ENCODE results near the gene PRRC1. TPM values are rescaled to one million over a fixed set of nuclear protein-coding genes. Genes with fewer than 3 reads are reported as not detected.

PRRC1 gene
- polyA plus RNA-seq, 1 of the 3 experiments (the other 2 are of a cell fraction): 26.6 TPM

GRCh38 chr5:127596501-127596900 is 79.1 kb downstream of the PRRC1 start (continued):
- TF ChIP-seq MAX (IDR thresholded peaks at IDR 0.05; ENCODE audit: low read depth): no peak
- TF ChIP-seq CHD2 (IDR thresholded peaks at IDR 0.05; ENCODE audit: low read length, partially characterized antibody): no peak
- TF ChIP-seq CTCF (IDR thresholded peaks at IDR 0.05): no peak
- no peak for TF ChIP-seq FOXJ3 (CRISPR knock-in tag; IDR thresholded peaks at IDR 0.05)
- TF ChIP-seq NRF1 (IDR thresholded peaks at IDR 0.05; ENCODE audit: low read depth, low read length): no peak
- no peak for TF ChIP-seq RXRA (IDR thresholded peaks at IDR 0.05; ENCODE audit: borderline replicate concordance, low read depth)
- TF ChIP-seq USF2 (IDR thresholded peaks at IDR 0.05; ENCODE audit: borderline replicate concordance, low read depth, low read length): no peak
- TF ChIP-seq SIN3A (IDR thresholded peaks at IDR 0.05; ENCODE audit: borderline replicate concordance, low read depth, low read length): no peak
- no peak for TF ChIP-seq JUND (IDR thresholded peaks at IDR 0.05)
- no peak for TF ChIP-seq FOSL2 (IDR thresholded peaks at IDR 0.05; ENCODE audit: borderline replicate concordance, low read depth)
- TF ChIP-seq TCF12 (IDR thresholded peaks at IDR 0.05): no peak
- no peak for TF ChIP-seq NFIC (IDR thresholded peaks at IDR 0.05; ENCODE audit: borderline replicate concordance)

- TF ChIP-seq GATA2 (CRISPR knock-in tag; IDR thresholded peaks at IDR 0.05) (no peak), REST (IDR thresholded peaks at IDR 0.05; ENCODE audit: low read depth, low read length) (no peak), SIN3A (IDR thresholded peaks at IDR 0.05; ENCODE audit: borderline replicate concordance, low read depth, low read length) (no peak), TEAD4 (IDR thresholded peaks at IDR 0.05; ENCODE audit: borderline replicate concordance, insufficient read depth) (no peak), IRF3 (IDR thresholded peaks at IDR 0.05; ENCODE audit: low read depth, low read length) (no peak), MEF2A (IDR thresholded peaks at IDR 0.05; ENCODE audit: borderline replicate concordance, low read depth) (no peak), YY1 (IDR thresholded peaks at IDR 0.05; ENCODE audit: low read depth) (no peak), ELF1 (IDR thresholded peaks at IDR 0.05) (no peak), RAD21 (IDR thresholded peaks at IDR 0.05; ENCODE audit: low read length) (no peak), EZH2phosphoT487 (IDR thresholded peaks at IDR 0.05; ENCODE audit: borderline replicate concordance, low read depth) (no peak), TAF1 (IDR thresholded peaks at IDR 0.05; ENCODE audit: borderline replicate concordance, low read depth, low read length) (no peak), USF2 (IDR thresholded peaks at IDR 0.05; ENCODE audit: borderline replicate concordance, low read depth, low read length) (no peak), MAX (IDR thresholded peaks at IDR 0.05; ENCODE audit: low read depth) (no peak), FOXJ3 (CRISPR knock-in tag; IDR thresholded peaks at IDR 0.05) (no peak), POLR2AphosphoS5 (IDR thresholded peaks at IDR 0.05; ENCODE audit: low read depth, low read length) (no peak), TCF12 (IDR thresholded peaks at IDR 0.05) (no peak), MXI1 (IDR thresholded peaks at IDR 0.05; ENCODE audit: low read depth, low read length) (no peak)
- Histone ChIP-seq H3K4me1 (ENCODE audit: control insufficient read depth in 1 of 2, insufficient read depth in 2 of 2, low read depth in 1 of 2, low read length in 1 of 2) (no peaks in the 10 kb centered on the region), H3K4me2 (no peak overlapping the region), H3K9me3 (no peaks in the 10 kb centered on the region), H3K79me2 (ENCODE audit: insufficient read depth) (no peaks in the 10 kb centered on the region), H3K27me3 (ENCODE audit: insufficient read depth) (peaks cover 15% of the 10 kb centered on the region; the same call in 1 of the 2 replicates), H3K4me3 (ENCODE audit: low read depth in 2 of 2, low read length in 1 of 2) (no peak overlapping the region), H3K27ac (ENCODE audit: low read depth in 2 of 2, low read length in 1 of 2) (no peak overlapping the region), H3F3A (replicated peaks; ENCODE audit: insufficient read depth) (no peaks in the 10 kb centered on the region), H4K20me1 (ENCODE audit: insufficient read depth) (no peaks in the 10 kb centered on the region), H3K9ac (no peak overlapping the region), H3K36me3 (replicated peaks in 1 of 2; ENCODE audit: control insufficient read depth in 1 of 2, insufficient read depth in 2 of 2, low read length in 1 of 2) (no peaks in the 10 kb centered on the region), H3K9me2 (no peaks in the 10 kb centered on the region), H2AFZ (ENCODE audit: low read depth) (no peak overlapping the region)
- CTCF ChIA-PET: no interaction called here
- DNase-seq: no peak
- 36% methylated on average over 3 of the region's 3 CpGs for WGBS (ENCODE audit: low lambda C conversion rate)
- POLR2A ChIA-PET: no interaction called here
Observed at GRCh38 chr5:127599320-127599719, 81.9 kb downstream of the PRRC1 start.

Measured in SK-N-SH (cell line).